Gastrocnemius medialis (tissue), 4 donors: ENCODE measurements around the gene TMTC3. TPM values are rescaled to one million over a fixed set of nuclear protein-coding genes. Genes with fewer than 3 reads are reported as not detected.
A peak's percentile ranks its signal among the peaks of the same experiment; 100 is the strongest.
"Not testable (repeated sequence)": the region's sequence is repeated elsewhere in the genome, so short reads cannot be mapped to it uniquely, and the experiment has no call there.

ENCODE experiments used
- ATAC-seq, 2 donors: fragments of 150-250 bp; one replicate each; pipeline ENCODE4 v1.9.1; 2016
- DNase-seq, 2 donors: peaks; one replicate each; pipeline ENCODE4 v3.0.0-alpha.2; 2019
- H3K27ac ChIP-seq, 4 donors: fragments of 200-600 bp; sonication (generic); 1 replicate in 1 of 4; 2 replicates in 3 of 4; pipeline ENCODE4 v1.5.1; 2016 to 2018; ENCODE audit warnings: mild to moderate bottlenecking in 2 of 4, moderate library complexity in 1 of 4
- H3K27me3 ChIP-seq, 3 donors: fragments of 200-600 bp; sonication (generic) in 2 of 3; 1 replicate in 1 of 3; 2 replicates in 2 of 3; pipeline versions ENCODE4 v1.5.1 to v1.6.0; 2016 to 2019; ENCODE audit warnings: mild to moderate bottlenecking in 1 of 3, moderate library complexity in 1 of 3
- H3K36me3 ChIP-seq, 2 donors: fragments of 200-600 bp; sonication (generic) in 1 of 2; one replicate each; pipeline ENCODE4 v1.5.1; 2017 to 2018
- H3K4me1 ChIP-seq, 2 donors: fragments of 200-600 bp; sonication (generic) in 1 of 2; one replicate each; pipeline ENCODE4 v1.5.1; 2016 to 2017; ENCODE audit warnings: mild to moderate bottlenecking in 2 of 2
- H3K4me3 ChIP-seq, 4 donors: fragments of 200-600 bp; sonication (generic) in 3 of 4; 1 replicate in 1 of 4; 2 replicates in 3 of 4; pipeline ENCODE4 v1.5.1; 2016 to 2019; ENCODE audit warnings: mild to moderate bottlenecking in 2 of 4
- H3K9me3 ChIP-seq, 3 donors: fragments of 200-600 bp; sonication (generic) in 2 of 3; 1 replicate in 1 of 3; 2 replicates in 2 of 3; pipeline ENCODE4 v1.5.1; 2016 to 2019
- CTCF ChIP-seq, 5 experiments: fragments of 450-650 bp in 3 of 5; fragments of 200-600 bp in 2 of 5; sonication (generic) in 2 of 5; IDR thresholded peaks in 4 of 5; conservative IDR thresholded peaks in 1 of 5; 1 replicate in 4 of 5; 2 replicates in 1 of 5; pipeline ENCODE4 v1.5.1; 2016 to 2019; ENCODE audit warnings: antibody characterized with exemption in 5 of 5, mild to moderate bottlenecking in 3 of 5, moderate library complexity in 3 of 5
- POLR2A ChIP-seq, 2 donors: fragments of 450-650 bp; IDR thresholded peaks; one replicate each; pipeline ENCODE4 v1.6.1; 2017; ENCODE audit warnings: antibody characterized with exemption in 2 of 2, mild to moderate bottlenecking in 2 of 2, moderate library complexity in 2 of 2
- in situ Hi-C, 4 donors: fragments of 200-750 bp; cut with MboI; loops; one replicate each; pipeline versions ENCODE4 v1.15.0 to v1.8.0; 2017; ENCODE audit warnings: low sequenced_read_pairs in 4 of 4
- intact Hi-C: fragments of 100-400 bp; cut with DNase I; formaldehyde crosslinking; loops from one replicate; pipeline ENCODE4 v1.15.1; 2023; ENCODE audit warnings: low total_unique reads
- total RNA-seq, 4 donors: library from RNA; depleted of rRNA; stranded (reverse); fragments of >200 nt; gene quantifications; one replicate each; pipeline versions ENCODE4 v1.1.0 to v1.2.3, GENCODE V29; 2016

The TMTC3 gene
- total RNA-seq, 4 donors from 2014 or later = 4.9 to 15.9 (median 6.6) TPM

GRCh38 chr12:88200029-88200428 is 57.9 kb downstream of the TMTC3 start:
- DNase-seq (no peak), ATAC-seq (no peak)
- intact Hi-C loops = no loop called here
- H3K36me3 ChIP-seq = peaks cover 0 to 5% of the 10 kb centered on the region in 2 donors
- TF ChIP-seq CTCF (IDR thresholded peaks at IDR 0.05 in 4 of 5, conservative IDR thresholded peaks at IDR 0.05 in 1 of 5) (no peak), POLR2A (IDR thresholded peaks at IDR 0.05) (no peak)
- H3K4me1 ChIP-seq = no peaks in the 10 kb centered on the region
- no peaks in the 10 kb centered on the region for H3K9me3 ChIP-seq
- no peaks in the 10 kb centered on the region for H3K27me3 ChIP-seq
- H3K4me3 ChIP-seq = no peak overlapping the region
- in situ Hi-C loops = no loop called here
- H3K27ac ChIP-seq = no peak overlapping the region

- in situ Hi-C loops (no loop called here), intact Hi-C loops (no loop called here)
- DNase-seq (no peak), ATAC-seq (no peak)
- no peak overlapping the region for H3K27ac ChIP-seq
- no peaks in the 10 kb centered on the region for H3K36me3 ChIP-seq
- no peaks in the 10 kb centered on the region for H3K9me3 ChIP-seq
- TF ChIP-seq POLR2A (IDR thresholded peaks at IDR 0.05) (no peak), CTCF (IDR thresholded peaks at IDR 0.05 in 4 of 5, conservative IDR thresholded peaks at IDR 0.05 in 1 of 5) (no peak)
- no peaks in the 10 kb centered on the region for H3K27me3 ChIP-seq
- H3K4me1 ChIP-seq = no peaks in the 10 kb centered on the region
- H3K4me3 ChIP-seq = no peak overlapping the region
Observed at GRCh38 chr12:88202500-88202899, 60.4 kb downstream of the TMTC3 start.

- DNase-seq (no peak), ATAC-seq (no peak)
- intact Hi-C loops = no loop called here
- no peak overlapping the region for H3K27ac ChIP-seq
- no peaks in the 10 kb centered on the region for H3K27me3 ChIP-seq
- H3K4me3 ChIP-seq = no peak overlapping the region
- in situ Hi-C loops = no loop called here
- TF ChIP-seq POLR2A (IDR thresholded peaks at IDR 0.05) (no peak), CTCF (IDR thresholded peaks at IDR 0.05 in 4 of 5, conservative IDR thresholded peaks at IDR 0.05 in 1 of 5) (no peak)
- no peaks in the 10 kb centered on the region for H3K9me3 ChIP-seq
- H3K4me1 ChIP-seq = no peaks in the 10 kb centered on the region
- no peaks in the 10 kb centered on the region for H3K36me3 ChIP-seq
Observed at GRCh38 chr12:88206601-88207000, 64.5 kb downstream of the TMTC3 start.

GRCh38 chr12:88207921-88208620 is 66.0 kb downstream of the TMTC3 start:
- Histone ChIP-seq H3K9me3 (no peaks in the 10 kb centered on the region), H3K27ac (no peak overlapping the region), H3K4me3 (no peak overlapping the region), H3K4me1 (no peaks in the 10 kb centered on the region), H3K27me3 (no peaks in the 10 kb centered on the region), H3K36me3 (no peaks in the 10 kb centered on the region)
- peak in 1 of 2 donors; percentile 16 for DNase-seq
- in situ Hi-C loops = no loop called here
- intact Hi-C loops = no loop called here
- no peak for TF ChIP-seq POLR2A (IDR thresholded peaks at IDR 0.05)
- TF ChIP-seq CTCF (IDR thresholded peaks at IDR 0.05 in 4 of 5, conservative IDR thresholded peaks at IDR 0.05 in 1 of 5) = no peak
- peak in 1 of 2 donors; percentile 21 for ATAC-seq

GRCh38 chr12:88208661-88209060 is 66.6 kb downstream of the TMTC3 start:
- Histone ChIP-seq H3K4me3 (no peak overlapping the region), H3K9me3 (no peaks in the 10 kb centered on the region), H3K36me3 (no peaks in the 10 kb centered on the region), H3K27ac (no peak overlapping the region), H3K27me3 (no peaks in the 10 kb centered on the region), H3K4me1 (no peaks in the 10 kb centered on the region)
- TF ChIP-seq CTCF (IDR thresholded peaks at IDR 0.05 in 4 of 5, conservative IDR thresholded peaks at IDR 0.05 in 1 of 5) (no peak), POLR2A (IDR thresholded peaks at IDR 0.05) (no peak)
- intact Hi-C loops (no loop called here), in situ Hi-C loops (no loop called here)
- no peak for ATAC-seq
- DNase-seq = no peak

GRCh38 chr12:88210311-88210710 is 68.2 kb downstream of the TMTC3 start:
- H3K27ac ChIP-seq, H3K9me3 ChIP-seq, intact Hi-C loops, H3K4me1 ChIP-seq, H3K4me3 ChIP-seq, ATAC-seq, DNase-seq, in situ Hi-C loops, H3K27me3 ChIP-seq, H3K36me3 ChIP-seq: not testable (repeated sequence)
